ENCODE data around the gene HARS2.
"Not testable (repeated sequence)": the region's sequence is repeated elsewhere in the genome, so short reads cannot be mapped to it uniquely, and the experiment has no call there.

The HARS2 gene

GRCh38 chr5:140700177-140701144 lies 9.2 kb downstream of the HARS2 start, which contains the start of gene ZMAT2:
ZMAT2 (plus strand) TSS chr5:140700447; CDS start chr5:140700461, 14 bp downstream.
- peak; percentile 97 for DNase-seq (ENCODE audit: low read depth)
- TF ChIP-seq CTCF (IDR thresholded peaks at IDR 0.05; ENCODE audit: insufficient read depth, low read depth, low read length, missing control alignments): no peak
- H3K4me3 ChIP-seq (ENCODE audit: low read depth, low read length): peak within 1 kb of the TSS; percentile 62

GRCh38 chr5:140707812-140708211 lies 16.6 kb downstream of the HARS2 start:
- no peak for DNase-seq (ENCODE audit: low read depth)
- TF ChIP-seq CTCF (IDR thresholded peaks at IDR 0.05; ENCODE audit: insufficient read depth, low read depth, low read length, missing control alignments): no peak

GRCh38 chr5:140708787-140709186 lies 17.5 kb downstream of the HARS2 start:
- DNase-seq (ENCODE audit: low read depth); H3K4me3 ChIP-seq (ENCODE audit: low read depth, low read length): not testable (repeated sequence)

More at GRCh38 chr5:140707812-140708211, 16.6 kb downstream of the HARS2 start:
- no peak overlapping the region for H3K4me3 ChIP-seq (ENCODE audit: low read depth, low read length)

- DNase-seq (ENCODE audit: low read depth): peak; percentile 97
- peak overlapping the region; percentile 89 for H3K4me3 ChIP-seq (ENCODE audit: low read depth, low read length)
- TF ChIP-seq CTCF (IDR thresholded peaks at IDR 0.05; ENCODE audit: insufficient read depth, low read depth, low read length, missing control alignments): no peak
Observed at GRCh38 chr5:140710899-140711552, 19.8 kb downstream of the HARS2 start.

GRCh38 chr5:140711794-140712193 lies 20.5 kb downstream of the HARS2 start:
- no peak overlapping the region for H3K4me3 ChIP-seq (ENCODE audit: low read depth, low read length)
- DNase-seq (ENCODE audit: low read depth): no peak
- TF ChIP-seq CTCF (IDR thresholded peaks at IDR 0.05; ENCODE audit: insufficient read depth, low read depth, low read length, missing control alignments): no peak

- no peak for DNase-seq (ENCODE audit: low read depth)
- TF ChIP-seq CTCF (IDR thresholded peaks at IDR 0.05; ENCODE audit: insufficient read depth, low read depth, low read length, missing control alignments): no peak
- H3K4me3 ChIP-seq (ENCODE audit: low read depth, low read length): no peak overlapping the region
Observed at GRCh38 chr5:140713562-140714094, 22.4 kb downstream of the HARS2 start.

GRCh38 chr5:140716238-140716637 lies 25.0 kb downstream of the HARS2 start:
- not testable (repeated sequence) for H3K4me3 ChIP-seq (ENCODE audit: low read depth, low read length); DNase-seq (ENCODE audit: low read depth)
